Erythroblast (primary cell): Measurements from ENCODE around the gene NRGN.

ENCODE experiments used
- DNase-seq, 2 experiments: peaks; one replicate each; lab custom pipeline; 2025; lab: John Stamatoyannopoulos, UW
- GATA1 ChIP-seq: IDR thresholded peaks from 2 replicates; pipeline ENCODE4 v1.6.1; 2011; ENCODE audit warnings: low read depth, mild to moderate bottlenecking, control low read depth, low read length, moderate library complexity
- POLR2A ChIP-seq: IDR thresholded peaks from 2 replicates; pipeline ENCODE4 v1.6.1; 2011; ENCODE audit warnings: mild to moderate bottlenecking, low read length

Gene NRGN

DNA sequence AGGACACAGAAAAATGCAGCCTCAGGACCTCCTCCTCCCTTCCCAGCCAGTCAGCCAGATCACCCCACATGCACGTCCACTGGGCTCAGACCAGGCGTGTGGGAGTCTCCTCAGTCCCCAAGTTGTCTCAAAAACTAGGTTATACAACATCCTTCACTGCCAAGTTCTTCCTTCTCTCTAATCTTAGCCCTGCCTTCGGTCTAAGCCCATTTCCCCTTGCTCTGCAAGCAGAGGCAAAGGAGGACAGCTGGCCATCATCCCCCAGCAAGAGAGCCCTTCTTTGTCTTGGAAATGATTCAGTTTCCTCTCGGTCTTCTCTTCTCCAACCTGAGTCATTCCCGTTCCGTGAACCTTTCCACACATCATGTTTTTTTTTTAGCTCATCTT is 14.0 kb upstream of the NRGN start:
- no peak for DNase-seq
- TF ChIP-seq GATA1: no peak
- TF ChIP-seq POLR2A: no peak

DNA sequence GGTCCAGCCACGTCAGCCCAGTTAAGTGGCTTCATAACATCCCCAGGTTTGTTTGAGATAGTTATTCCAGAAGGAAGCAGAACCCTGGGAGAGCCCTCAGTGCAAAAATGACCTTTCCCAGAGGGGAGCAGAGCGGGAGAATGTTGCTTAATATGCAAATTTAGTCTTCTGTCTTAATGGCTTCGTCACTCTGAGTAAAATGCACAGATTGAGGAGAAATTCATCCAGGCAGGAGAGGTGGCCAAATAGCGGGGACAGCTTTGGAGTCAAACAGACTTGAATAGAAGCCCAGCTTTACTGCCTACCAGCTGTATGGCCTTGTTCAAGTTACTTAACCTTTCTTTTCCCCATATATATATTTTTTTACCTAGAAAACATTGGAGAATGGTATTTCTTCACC is 12.3 kb upstream of the NRGN start:
- TF ChIP-seq GATA1 (no peak), POLR2A (no peak)
- no peak for DNase-seq

DNA sequence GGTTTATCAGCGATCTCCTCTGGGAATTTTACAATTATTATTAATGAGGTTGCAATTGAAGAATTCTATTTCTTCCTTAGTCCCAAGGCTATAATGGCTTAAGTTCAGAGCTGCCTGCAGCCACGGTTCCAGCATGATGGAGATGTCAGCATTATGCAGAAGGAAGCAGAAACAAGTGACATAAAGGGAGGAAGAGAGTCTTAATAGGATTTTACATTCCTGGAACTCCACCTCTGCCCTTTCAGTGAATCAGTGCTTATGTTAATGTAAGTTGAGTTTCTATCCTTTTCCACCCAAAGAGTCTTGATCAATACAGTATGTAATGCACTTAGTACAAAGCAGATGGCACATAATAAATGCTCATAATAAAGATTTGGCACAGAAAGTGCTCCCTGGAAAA is 11.6 kb upstream of the NRGN start:
- TF ChIP-seq GATA1 (no peak), POLR2A (no peak)
- no peak for DNase-seq

GRCh38 chr11:124729571-124729970 is 10.2 kb upstream of the NRGN start:
- TF ChIP-seq GATA1 (no peak), POLR2A (no peak)
- DNase-seq: no peak

DNA sequence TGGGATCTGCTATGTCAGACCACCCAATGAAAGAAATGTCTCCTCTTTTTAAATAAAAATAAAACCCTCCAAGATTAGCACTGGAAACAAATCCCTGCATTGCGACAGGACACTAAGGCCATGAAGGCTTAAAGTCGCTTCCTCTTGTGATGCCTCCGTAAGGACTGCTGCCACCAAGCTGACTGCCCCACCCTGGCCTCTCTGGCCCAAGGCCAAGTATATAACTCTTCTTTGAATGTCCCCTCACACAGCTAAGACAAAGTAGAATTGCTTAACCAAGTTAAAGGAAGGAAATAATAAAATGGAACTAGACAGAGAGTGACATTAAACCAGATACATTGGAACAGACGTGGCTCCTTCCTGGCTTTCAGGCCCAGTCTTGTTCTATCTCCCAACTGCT is 7.5 kb upstream of the NRGN start:
- DNase-seq: peak in 1 of 2 experiments; percentile 5
- TF ChIP-seq POLR2A: no peak
- no peak for TF ChIP-seq GATA1

DNA sequence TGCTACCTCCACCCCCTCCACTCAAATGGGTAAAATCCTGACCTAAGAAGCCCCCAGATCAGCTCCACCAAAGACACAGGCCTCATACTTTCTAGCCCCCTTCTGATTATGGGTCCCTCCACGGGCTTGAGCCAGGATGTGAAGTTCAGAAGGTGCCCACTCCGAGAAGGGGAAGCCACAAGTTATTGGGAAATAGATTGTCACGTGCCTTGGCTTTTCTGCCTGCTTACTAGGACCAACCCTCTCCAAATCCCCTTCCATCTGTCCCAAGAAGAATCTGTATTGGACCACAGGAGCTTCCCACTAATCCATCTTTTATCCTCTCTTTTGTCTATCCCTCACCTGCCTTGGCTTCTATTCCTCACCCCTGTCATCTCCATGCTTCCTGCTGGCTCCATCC is 3.0 kb upstream of the NRGN start:
- no peak for DNase-seq
- TF ChIP-seq GATA1: no peak
- no peak for TF ChIP-seq POLR2A

DNA sequence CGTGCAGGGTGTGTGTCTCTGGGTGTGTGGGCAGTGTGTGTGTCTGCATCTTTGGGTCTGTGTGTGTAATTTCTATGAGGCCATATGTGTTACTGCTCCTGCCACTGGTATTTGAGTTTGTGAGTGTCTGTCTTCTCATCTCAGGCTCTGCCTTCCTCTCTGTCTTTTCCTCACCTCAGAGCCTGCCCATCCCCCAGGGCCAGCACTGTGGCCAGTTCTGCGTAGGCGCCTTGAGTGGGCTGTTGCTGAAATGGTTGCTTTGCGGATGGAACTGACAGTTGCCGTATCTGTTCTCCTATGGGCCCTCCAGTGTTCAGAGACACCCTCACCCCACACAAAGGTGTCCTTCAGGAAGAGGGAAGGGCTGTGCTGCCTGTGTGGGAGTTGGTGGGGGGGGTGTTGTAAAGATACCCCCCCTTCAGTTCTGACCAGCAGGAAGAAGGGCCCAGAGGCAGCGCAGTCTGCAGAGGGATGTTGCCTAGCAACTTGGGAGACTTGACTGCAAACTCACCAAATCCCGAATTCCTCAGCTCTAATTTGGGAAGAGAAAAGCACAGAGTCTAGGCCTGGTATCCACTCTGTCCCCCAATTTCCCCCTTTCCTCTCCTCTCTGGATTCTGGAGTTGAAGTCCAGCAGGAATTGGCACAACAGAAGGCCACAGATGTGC is 2.0 kb upstream of the NRGN start:
- DNase-seq: no peak
- TF ChIP-seq GATA1 (no peak), POLR2A (no peak)

DNA sequence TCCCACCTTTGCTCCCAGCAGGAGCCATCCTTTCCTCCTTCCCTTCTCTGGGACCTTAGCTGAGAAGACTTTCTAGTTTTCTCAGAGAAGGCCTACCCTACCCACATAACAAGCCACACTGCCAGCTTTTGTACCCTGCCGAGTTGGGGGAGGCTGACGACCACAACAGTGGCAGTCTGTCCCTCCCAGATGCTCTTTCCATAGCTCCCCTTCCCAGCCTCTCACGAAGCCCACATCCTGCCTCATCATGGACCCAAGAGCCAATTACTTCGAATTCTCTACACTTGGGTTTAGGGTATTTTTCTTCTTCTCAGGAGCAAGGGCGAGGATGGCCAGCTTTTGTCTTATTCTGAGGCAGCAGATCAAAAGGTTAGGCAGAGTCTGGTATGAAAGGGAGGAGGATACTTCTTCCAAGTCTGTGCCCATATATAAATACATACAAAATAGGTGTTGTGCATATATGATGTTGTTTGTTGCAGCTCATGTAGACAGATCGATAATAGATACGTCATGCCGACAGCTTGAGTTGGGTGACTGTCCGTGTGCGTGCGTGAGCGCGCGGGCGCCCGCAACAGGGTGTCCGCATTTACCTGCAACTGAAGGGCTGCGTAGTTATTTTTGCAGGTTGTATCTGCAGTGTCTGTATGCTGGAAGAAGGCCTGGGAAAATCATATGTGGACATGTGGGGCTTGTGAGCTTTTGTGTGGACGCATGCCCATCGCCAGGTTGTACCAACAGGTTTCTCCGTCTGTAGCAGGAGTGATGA is 846 bp upstream of the NRGN start:
- TF ChIP-seq POLR2A (no peak), GATA1 (no peak)
- DNase-seq: no peak

- TF ChIP-seq GATA1: no peak
- TF ChIP-seq POLR2A: no peak
- DNase-seq: peak; percentile 40 to 53
These were observed 638 bp downstream of the NRGN start for GRCh38 chr11:124740277-124740882.

DNA sequence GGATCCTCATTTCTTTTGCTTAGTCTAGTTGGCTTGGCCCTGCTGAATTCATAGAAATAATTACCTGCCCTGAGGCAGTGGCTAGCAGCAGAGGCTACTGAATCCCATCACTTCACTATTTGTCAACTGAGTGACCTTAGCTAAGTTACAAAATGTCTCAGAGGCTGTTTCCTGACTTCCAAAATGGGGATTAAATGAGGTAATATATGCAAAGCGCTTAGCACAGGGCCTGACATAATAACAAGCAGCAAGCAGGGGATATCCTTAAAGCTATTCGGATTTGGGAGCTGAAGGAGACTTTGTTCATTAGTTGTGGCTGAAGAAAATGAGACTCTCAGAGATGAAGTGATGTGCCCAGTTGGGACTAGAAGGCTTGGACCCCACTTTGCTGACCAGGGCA is 2.8 kb downstream of the NRGN start:
- DNase-seq: no peak
- no peak for TF ChIP-seq GATA1

DNA sequence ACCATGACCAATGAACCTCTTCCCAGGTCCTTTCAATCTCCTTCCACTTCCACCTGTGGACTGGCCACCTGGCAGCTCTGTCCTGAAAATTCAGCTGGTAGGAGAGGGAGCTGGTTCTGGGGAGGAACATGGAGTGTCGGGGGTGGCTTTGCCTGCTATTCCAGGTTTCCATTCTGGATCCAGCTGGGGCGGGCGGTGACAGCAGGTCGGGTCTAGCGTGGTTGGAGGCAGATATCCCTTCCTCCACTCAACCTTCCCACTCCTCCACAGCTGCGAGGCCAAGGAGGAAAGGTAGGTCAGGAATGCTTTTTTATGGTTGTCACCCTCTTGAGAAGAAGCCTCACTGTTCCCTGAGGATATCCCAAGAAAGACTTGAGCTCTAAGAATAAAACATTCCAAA is 3.3 kb downstream of the NRGN start:
- DNase-seq: no peak
- TF ChIP-seq GATA1 (no peak), POLR2A (no peak)

GRCh38 chr11:124745270-124745834 is 5.6 kb downstream of the NRGN start:
- TF ChIP-seq GATA1 (no peak), POLR2A (no peak)
- DNase-seq: no peak

DNA sequence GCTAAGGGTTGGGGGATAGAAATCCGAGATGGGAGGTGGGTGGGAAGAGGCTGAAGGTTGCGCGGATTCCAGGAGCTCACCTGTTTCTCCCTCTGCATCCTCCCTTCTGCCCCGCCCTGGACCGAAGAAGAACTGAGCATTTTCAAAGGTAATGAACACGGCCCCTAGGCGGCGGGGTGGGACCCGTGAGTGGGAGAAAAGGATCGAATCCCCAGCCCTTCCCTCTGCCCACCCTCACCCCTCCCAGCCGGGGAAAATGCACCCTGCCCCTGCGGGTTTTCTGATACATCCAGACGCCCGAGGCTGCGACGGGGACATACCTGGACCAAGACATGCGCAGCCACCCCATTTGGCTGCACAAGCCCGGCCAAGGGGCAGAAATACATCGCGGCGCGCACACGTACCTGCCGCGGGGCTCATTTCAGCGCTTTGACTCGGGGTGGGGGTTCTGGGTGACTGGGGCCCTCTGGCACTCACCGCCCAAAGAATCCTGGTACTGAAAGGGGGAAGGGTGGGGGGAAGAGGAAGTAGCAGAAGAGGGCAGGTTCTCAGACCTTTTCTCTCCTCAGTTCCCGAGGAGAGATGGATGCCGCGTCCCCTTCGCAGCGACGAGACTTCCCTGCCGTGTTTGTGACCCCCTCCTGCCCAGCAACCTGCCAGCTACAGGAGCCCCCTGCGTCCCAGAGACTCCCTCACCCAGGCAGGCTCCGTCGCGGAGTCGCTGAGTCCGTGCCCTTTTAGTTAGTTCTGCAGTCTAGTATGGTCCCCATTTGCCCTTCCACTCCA is 6.3 kb downstream of the NRGN start:
- peak in 1 of 2 experiments; percentile 32 for DNase-seq
- TF ChIP-seq GATA1: no peak
- TF ChIP-seq POLR2A: no peak
